GM21619 (cell line): Measurements from ENCODE around the gene CDCA5.

Experiments
- ATAC-seq: cut with Tn5 transposase; IDR thresholded peaks from one replicate; pipeline ENCODE4 v1.9.1; 2021; ENCODE audit not compliant: unreplicated experiment

CDCA5 gene

GRCh38 chr11:65077451-65077850 is 6.4 kb downstream of the CDCA5 start:
- no peak for ATAC-seq

GRCh38 chr11:65072631-65072966 is 11.2 kb downstream of the CDCA5 start:
- no peak for ATAC-seq

GRCh38 chr11:65071907-65072630 is 11.8 kb downstream of the CDCA5 start:
- no peak for ATAC-seq

GRCh38 chr11:65069217-65069616 is 14.6 kb downstream of the CDCA5 start:
- ATAC-seq: no peak

GRCh38 chr11:65067446-65067845 is 16.4 kb downstream of the CDCA5 start:
- no peak for ATAC-seq

- no peak for ATAC-seq
These were observed 17.0 kb downstream of the CDCA5 start for GRCh38 chr11:65066805-65067291.

- ATAC-seq: no peak
These were observed 17.5 kb downstream of the CDCA5 start for GRCh38 chr11:65066315-65066714.

GRCh38 chr11:65065851-65066250 is 18.0 kb downstream of the CDCA5 start:
- ATAC-seq: no peak

- no peak for ATAC-seq
These were observed 19.0 kb downstream of the CDCA5 start for GRCh38 chr11:65064847-65065240.

- ATAC-seq: no peak
These were observed 20.3 kb downstream of the CDCA5 start for GRCh38 chr11:65063532-65063931.

GRCh38 chr11:65060913-65061408 is 22.9 kb downstream of the CDCA5 start:
- no peak for ATAC-seq

GRCh38 chr11:65059959-65060824 is 23.6 kb downstream of the CDCA5 start:
- ATAC-seq: no peak

- ATAC-seq: no peak
These were observed 24.3 kb downstream of the CDCA5 start for GRCh38 chr11:65059523-65059922.

- ATAC-seq: no peak
These were observed 25.3 kb downstream of the CDCA5 start, which contains the start of gene NAALADL1 for GRCh38 chr11:65058419-65059054. Gene NAALADL1, minus strand, starts transcription at chr11:65058553. Its CDS starts 32 bp downstream, at chr11:65058521.

- no peak for ATAC-seq
These were observed 25.8 kb downstream of the CDCA5 start for GRCh38 chr11:65058012-65058411.

- no peak for ATAC-seq
These were observed 26.3 kb downstream of the CDCA5 start for GRCh38 chr11:65057526-65057925.

GRCh38 chr11:65056999-65057398 is 26.8 kb downstream of the CDCA5 start:
- ATAC-seq: no peak

GRCh38 chr11:65055538-65055937 is 28.3 kb downstream of the CDCA5 start:
- ATAC-seq: no peak

GRCh38 chr11:65053827-65054508 is 29.9 kb downstream of the CDCA5 start:
- ATAC-seq: no peak

GRCh38 chr11:65051398-65051858 is 32.4 kb downstream of the CDCA5 start:
- ATAC-seq: no peak
